Suppressor macrophage treated with lipopolysaccharide for 1 hour (primary cell): Measurements from ENCODE around the gene PCK2.
A peak's percentile ranks its signal among the peaks of the same experiment; 100 is the strongest.
"Not testable (repeated sequence)": the region's sequence is repeated elsewhere in the genome, so short reads cannot be mapped to it uniquely, and the experiment has no call there.

Source experiments
- DNase-seq, 3 donors: peaks; one replicate each; pipeline ENCODE4 v3.0.0-alpha.2; 2020 to 2022

Gene PCK2

DNA sequence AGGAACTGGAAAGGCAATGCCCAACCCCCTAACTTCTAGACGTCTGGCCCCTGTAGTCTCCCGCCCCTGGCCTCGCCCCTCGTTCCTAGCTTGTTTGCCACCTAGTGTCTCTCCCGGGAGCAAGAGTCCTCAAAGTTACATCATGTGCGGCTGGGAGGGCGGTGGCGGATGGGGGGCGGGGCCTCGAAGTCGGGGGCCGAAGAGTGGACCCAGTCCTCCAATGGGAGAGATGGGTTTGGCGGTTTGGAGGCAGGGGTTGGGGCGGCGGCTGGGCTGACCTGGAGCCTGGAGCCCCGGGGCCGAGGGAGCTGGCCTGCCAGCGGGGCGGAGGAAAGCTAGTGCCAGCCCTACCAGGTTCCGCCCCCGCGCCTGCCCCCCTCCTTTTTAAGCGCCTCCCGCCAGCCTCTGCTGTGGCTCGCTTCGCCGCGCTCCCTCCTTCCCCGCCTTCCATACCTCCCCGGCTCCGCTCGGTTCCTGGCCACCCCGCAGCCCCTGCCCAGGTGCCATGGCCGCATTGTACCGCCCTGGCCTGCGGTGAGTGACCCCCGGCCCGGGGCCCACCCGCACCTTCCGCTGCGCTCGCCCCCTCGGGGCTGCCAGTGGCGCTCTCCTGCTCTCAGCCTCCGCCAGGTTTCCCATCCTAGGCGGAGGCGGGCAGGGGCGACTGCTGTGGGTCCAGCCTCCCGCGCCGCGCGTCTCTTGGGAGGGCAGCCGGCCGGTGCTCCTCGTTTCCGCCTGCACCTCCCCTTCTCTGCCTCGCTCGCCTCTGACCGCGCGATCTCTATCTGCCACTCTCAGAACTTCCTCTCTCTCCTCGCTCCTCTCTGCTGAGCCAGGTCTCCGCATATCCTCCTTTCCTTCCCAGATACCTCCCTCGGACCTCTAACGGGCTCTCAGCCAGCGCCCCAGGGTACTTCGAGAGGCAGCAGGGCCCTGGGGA is at the start of gene PCK2:
PCK2 (plus strand) TSS at position 411 of the 940 bp plus-strand sequence; CDS start at position 506, 95 bp downstream.
- DNase-seq = peak; percentile 93 to 97 (median 96)

DNA sequence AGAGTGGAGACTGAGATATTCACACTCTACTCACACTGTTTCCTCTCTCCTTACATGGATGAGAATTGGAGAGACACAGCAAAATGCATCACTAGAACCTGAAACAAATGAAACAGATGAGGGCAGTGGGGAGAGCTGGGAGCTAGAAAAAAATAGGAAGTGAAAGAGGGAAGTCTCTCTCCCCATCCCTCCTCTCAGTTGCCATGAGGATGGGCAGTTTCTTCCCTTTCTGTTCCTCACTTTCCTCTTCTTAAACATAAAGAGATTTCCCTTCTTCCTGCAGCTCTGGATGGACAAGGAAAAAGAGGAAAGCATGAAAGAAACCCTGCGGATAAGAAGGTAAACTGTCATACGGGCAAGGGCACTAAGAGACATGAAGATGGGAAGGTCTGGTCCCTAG is 45.1 kb upstream of the PCK2 start:
- peak; percentile 53 to 66 (median 56) for DNase-seq

DNA sequence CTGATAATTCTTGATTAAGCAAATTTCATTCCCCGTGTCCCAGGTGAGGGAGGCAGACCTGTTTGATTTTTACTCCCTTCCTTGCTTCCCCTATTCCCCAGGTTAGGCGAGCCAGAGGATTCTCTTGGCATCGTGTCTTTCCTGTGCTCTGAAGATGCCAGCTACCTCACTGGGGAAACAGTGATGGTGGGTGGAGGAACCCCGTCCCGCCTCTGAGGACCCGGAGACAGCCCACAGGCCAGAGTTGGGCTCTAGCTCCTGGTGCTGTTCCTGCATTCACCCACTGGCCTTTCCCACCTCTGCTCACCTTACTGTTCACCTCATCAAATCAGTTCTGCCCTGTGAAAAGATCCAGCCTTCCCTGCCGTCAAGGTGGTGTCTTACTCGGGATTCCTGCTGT is 43.4 kb upstream of the PCK2 start:
- DNase-seq = not testable (repeated sequence)

- peak; percentile 42 to 74 (median 43) for DNase-seq
These were observed 42.8 kb upstream of the PCK2 start for GRCh38 chr14:24051176-24051788.

DNA sequence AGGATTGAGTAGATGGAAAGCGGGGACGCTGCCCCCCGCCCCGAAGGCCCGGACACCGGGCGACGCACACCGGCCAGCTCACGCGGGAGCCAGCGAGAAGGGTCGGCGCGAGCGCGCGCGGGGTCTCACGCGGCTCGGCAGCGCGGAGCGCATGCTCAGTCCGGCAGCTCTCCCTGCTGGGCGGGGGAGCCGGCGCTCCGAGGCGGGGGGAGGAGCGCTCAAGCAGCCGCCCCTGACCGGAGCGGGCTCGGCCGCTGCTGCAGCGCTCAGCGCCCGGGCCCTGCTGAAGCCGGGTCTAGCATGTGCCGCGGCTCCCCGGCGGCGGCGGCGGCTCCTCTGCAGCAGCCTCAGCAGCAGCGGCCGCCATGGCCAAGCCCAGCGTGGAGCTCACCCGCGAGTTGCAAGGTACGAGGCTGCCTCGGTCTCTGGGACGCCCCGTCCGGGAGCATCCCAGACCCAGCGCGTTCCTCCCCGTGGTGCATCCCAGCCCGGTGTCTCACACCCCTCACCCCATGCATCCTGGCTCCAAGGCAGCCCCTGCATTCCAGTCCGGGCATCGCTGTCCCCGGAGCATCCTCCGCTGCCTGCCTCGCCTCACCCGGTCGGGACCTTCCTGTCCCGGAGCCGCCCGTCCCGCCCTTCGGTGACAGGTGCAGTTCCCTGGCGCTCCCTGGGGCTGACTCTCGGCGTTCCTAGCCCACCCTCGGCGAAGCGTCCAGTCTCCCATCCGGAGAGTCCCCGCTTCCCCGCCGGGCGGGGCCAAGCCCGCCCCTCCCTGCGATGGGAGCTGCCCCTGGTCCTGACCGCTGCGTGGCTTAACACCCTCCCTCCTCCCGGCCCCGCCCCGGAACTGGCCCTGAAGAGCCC is 42.1 kb upstream of the PCK2 start, which contains the start of gene CARMIL3:
CARMIL3 (plus strand) TSS at position 221 of the 867 bp plus-strand sequence; CDS start at position 366, 145 bp downstream.
- DNase-seq = peak; percentile 63 to 85 (median 65)

GRCh38 chr14:24052656-24053547 is 41.2 kb upstream of the PCK2 start:
- peak; percentile 88 to 92 (median 89) for DNase-seq

DNA sequence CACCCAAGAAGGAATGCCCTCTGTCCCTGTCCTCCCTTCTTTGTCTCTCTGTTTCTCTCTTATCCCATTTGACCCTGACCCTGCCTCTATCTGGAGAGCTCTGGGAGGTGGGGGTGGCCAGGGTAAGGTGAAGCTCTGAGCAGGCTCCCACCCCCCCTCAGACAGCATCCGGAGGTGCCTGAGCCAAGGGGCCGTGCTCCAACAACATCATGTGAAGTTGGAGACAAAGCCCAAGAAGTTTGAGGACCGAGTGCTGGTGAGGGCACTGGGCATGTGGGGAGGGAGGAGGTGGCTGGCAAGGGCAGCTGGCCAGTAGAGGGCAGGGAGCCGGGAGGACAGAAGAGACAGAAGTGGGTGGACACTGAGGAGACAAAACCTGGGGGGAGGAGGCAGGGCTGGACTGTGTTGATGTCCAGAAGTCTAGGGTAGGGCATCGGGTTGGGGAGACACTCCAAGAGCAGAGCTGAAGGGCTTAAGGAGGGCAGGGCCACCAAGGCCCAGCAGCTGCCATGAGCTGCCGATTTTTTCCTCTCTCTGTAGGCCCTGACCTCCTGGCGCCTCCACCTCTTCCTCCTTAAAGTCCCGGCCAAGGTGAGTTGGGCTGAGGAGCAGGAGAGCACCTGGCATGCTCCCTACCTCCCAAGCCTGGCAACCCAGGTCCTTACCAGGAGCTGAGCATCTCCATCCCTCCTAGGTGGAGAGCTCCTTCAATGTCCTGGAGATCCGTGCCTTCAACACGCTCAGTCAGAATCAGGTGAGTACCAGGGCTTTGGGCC is 40.4 kb upstream of the PCK2 start:
- peak in 1 of 3 donors; percentile 33 for DNase-seq

DNA sequence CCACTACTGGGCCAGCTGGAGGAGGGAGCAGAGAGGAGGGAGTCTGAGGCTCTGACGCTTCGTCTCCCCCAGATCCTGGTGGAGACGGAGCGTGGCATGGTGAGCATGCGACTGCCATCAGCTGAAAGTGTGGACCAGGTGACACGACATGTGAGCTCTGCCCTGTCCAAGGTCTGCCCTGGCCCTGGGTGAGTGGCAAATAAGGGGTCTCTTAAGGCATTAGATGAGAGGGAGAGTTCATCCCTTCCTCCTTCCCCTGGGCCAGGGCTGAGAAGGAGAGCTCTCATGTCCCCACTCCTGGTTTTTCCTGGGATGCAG is 39.8 kb upstream of the PCK2 start:
- no peak for DNase-seq

GRCh38 chr14:24054646-24055045 is 39.5 kb upstream of the PCK2 start:
- no peak for DNase-seq

DNA sequence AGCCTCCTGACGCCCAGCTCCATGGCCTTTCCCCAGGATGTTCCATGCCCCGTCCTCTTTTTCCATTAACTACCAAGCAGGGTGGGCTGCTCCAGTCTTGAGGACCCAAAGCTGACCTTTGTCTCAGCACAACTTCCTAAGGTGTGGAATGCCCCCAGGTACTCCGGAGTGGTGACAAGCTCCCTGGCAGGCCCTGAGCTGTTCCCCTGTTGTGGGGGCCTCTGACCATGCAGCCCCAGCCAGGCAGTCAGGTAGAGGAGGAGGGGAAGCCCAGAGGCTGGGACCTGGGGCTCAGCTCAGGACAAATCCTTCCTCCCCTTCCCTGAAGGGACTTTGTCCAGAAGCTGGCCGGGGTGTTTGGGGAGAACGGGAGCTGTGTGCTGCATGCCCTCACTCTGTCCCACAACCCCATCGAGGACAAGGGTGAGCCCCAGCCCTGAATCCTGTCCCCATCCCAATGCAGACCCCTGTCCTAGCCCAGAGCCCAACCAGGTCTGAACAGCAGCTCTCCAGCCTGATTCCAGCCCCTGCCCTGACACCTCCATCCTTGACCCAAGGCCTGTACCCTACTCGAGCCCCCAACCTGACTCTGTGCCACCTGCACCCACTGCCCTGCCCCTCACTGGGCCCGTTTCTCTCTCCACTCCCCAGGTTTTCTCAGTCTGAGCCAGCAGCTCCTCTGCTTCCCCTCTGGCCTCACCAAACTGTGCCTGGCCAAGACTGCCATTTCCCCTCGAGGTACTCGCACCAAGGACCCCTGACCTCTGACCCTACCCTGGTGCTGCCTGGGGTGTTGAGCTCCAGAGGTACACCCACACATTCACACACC is 37.9 kb upstream of the PCK2 start:
- no peak for DNase-seq

- DNase-seq = no peak
These were observed 37.3 kb upstream of the PCK2 start for GRCh38 chr14:24056800-24057184.

GRCh38 chr14:24057271-24057670 is 36.8 kb upstream of the PCK2 start:
- DNase-seq = no peak

DNA sequence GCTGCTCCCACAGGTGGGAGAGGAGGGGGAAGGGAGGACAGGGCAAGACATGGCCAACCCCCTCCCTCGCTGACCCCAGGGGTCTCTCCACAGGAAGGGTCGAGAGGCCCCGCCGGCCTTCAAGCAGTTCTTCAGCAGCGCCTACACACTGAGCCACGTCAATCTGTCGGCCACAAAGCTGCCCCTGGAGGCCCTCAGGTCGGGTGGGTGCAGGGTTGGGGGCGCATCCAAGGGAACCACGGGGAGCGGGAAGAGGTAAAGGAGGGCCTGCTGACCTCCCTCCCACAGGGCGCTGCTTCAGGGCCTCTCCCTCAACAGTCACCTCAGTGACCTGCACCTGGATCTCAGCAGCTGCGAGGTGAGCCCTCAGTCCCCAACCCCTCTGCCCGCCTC is 36.2 kb upstream of the PCK2 start:
- DNase-seq = no peak

- peak; percentile 82 to 86 (median 83) for DNase-seq
These were observed 35.7 kb upstream of the PCK2 start for GRCh38 chr14:24058260-24058950.

DNA sequence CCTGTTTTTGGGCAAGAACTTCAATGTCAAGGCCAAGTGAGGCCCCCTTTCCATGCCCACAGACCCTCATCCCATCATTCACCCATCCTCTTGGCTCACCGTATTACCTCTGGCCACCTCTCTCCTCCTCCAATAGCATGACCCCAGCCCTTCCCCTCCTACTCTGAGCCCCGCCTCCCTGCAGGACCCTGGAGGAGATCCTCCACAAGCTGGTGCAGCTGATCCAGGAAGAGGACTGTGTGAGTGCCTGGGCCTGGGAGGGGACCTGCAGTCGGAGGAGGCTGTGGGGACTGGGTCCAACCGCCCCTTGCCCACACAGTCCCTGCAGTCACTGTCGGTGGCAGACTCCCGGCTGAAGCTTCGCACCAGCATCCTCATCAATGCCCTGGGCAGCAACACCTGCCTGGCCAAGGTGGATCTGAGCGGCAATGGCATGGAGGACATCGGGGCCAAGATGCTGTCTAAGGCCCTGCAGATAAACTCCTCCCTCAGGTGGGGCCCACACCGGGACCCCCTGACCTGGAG is 35.1 kb upstream of the PCK2 start:
- no peak for DNase-seq

- no peak for DNase-seq
These were observed 34.2 kb upstream of the PCK2 start for GRCh38 chr14:24059841-24060388.

GRCh38 chr14:24060443-24060842 is 33.7 kb upstream of the PCK2 start:
- DNase-seq = no peak

- no peak for DNase-seq
These were observed 32.9 kb upstream of the PCK2 start for GRCh38 chr14:24060984-24061913.
